Kidney epithelial cell (primary cell): ENCODE data around the gene PDLIM7. TPM values are rescaled to one million over a fixed set of nuclear protein-coding genes. Genes with fewer than 3 reads are reported as not detected.
A peak's percentile ranks its signal among the peaks of the same experiment; 100 is the strongest.
"Not testable (repeated sequence)": the region's sequence is repeated elsewhere in the genome, so short reads cannot be mapped to it uniquely, and the experiment has no call there.

Experiments used
- DNase-seq: peaks from one replicate; pipeline ENCODE4 v3.0.0-alpha.2; 2010; ENCODE audit warnings: low read depth
- H3K27me3 ChIP-seq: 2 replicates; pipeline ENCODE4 v1.6.0; 2011; ENCODE audit warnings: low read length; ENCODE audit not compliant: control insufficient read depth, insufficient read depth
- H3K36me3 ChIP-seq: 2 replicates; pipeline ENCODE4 v1.5.1; 2011; ENCODE audit warnings: low read length; ENCODE audit not compliant: control insufficient read depth, insufficient read depth
- H3K4me3 ChIP-seq: 2 replicates; pipeline ENCODE4 v1.5.1; 2011; ENCODE audit warnings: low read depth, mild to moderate bottlenecking, control low read depth, low read length
- total RNA-seq: library from RNA; depleted of rRNA; stranded (reverse); fragments of >200 nt; gene quantifications from 2 replicates; pipeline ENCODE4 v1.2.3, GENCODE V29; 2015
- TF ChIP-seq, protein P1 (sequence below): IDR thresholded peaks from 2 replicates; pipeline ENCODE4 v1.5.1; 2011; ENCODE audit warnings: mild to moderate bottlenecking, moderate library complexity, low read length, control low read depth, inconsistent platforms; ENCODE audit not compliant: insufficient read depth, poor library complexity, severe bottlenecking

Gene PDLIM7
- total RNA-seq, 1 donor from 2014 or later, result 467 TPM

DNA sequence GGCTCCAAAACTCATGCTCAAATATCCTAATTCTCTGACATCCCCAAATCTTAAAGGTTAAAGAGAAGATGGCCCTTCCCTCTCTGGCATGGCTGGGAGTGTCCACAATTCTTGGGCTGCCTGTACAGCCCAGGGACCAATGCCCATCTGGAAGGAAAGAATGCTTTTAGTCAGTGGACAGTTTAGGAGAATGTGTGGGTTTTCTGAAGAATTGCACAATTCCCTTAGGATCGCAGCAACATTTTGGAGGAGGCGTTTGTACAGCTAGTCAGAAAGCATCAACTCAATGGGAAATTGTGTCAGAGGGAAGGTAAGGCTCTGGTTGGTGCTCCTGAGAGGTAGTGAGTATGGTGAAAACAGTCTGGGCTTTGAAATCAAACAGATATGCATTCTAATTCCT is 42.0 kb upstream of the PDLIM7 start:
- no peak for DNase-seq
- no peaks in the 10 kb centered on the region for H3K27me3 ChIP-seq
- TF ChIP-seq, protein P1, sequence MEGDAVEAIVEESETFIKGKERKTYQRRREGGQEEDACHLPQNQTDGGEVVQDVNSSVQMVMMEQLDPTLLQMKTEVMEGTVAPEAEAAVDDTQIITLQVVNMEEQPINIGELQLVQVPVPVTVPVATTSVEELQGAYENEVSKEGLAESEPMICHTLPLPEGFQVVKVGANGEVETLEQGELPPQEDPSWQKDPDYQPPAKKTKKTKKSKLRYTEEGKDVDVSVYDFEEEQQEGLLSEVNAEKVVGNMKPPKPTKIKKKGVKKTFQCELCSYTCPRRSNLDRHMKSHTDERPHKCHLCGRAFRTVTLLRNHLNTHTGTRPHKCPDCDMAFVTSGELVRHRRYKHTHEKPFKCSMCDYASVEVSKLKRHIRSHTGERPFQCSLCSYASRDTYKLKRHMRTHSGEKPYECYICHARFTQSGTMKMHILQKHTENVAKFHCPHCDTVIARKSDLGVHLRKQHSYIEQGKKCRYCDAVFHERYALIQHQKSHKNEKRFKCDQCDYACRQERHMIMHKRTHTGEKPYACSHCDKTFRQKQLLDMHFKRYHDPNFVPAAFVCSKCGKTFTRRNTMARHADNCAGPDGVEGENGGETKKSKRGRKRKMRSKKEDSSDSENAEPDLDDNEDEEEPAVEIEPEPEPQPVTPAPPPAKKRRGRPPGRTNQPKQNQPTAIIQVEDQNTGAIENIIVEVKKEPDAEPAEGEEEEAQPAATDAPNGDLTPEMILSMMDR, result no peak
- H3K4me3 ChIP-seq, result no peak overlapping the region
- no peaks in the 10 kb centered on the region for H3K36me3 ChIP-seq

DNA sequence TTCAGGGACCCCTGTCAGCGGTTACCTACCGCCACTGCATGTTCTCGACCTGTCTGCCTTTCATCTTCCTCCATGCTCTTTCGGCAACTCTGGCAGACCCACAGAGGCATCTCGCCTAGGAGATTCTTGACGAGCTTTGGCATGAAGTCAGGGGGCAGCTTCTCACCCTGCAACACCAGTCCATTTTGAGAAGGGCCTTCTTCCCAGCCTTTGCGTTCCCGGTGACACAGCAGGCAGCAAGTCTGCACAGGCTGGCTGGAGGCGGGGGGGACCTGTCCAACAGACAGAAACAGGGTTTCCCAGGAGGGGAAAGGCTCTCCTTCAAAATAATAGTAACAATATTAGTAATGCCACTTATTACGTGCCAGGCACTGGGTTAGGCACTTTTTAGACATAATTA is 41.5 kb upstream of the PDLIM7 start:
- no peaks in the 10 kb centered on the region for H3K27me3 ChIP-seq
- no peaks in the 10 kb centered on the region for H3K36me3 ChIP-seq

DNA sequence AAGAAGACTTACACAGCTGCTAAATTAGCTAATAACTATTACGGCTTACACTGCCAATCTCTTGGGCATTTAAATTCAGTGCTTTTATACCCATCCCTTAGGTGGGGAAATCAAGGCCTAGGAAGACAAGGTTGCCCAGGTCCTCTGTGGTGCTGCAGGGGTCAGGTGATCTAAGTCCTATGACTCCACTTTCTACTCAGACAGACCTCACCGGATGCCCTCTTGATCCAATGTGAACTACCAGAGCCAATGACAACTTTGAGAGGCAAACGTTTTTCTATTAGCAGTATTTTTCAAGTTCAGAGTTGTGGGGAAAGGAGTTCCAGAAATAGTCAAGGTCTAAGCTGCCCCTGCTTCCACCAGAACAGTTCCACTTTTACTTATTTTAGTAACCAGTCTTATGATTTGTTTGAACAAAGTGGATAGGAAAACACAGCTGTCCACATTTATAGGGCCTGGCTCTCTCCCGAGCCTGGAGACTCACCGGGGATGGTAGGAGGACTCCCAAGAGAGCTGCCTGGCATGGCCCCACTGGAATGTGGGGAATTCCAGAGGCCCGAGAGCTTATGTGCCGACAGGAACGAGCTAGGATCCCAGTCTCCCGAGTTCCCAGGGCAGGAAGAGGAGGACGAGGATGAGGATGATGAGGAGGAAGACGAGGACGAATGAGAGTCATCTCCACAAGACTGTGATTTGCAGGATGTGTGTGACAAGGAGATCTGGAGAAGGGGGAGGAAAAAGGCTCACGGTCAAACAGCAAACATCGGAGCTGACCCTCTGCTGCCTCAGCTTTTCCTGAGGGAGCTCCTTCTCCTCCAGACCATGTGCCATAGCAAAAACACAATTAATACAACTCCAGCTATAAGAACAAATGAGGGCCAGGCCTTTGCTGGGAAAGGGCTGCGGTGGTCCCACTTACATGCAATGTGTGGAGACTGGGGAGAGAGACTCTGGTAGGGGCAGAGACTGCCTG is 40.3 kb upstream of the PDLIM7 start:
- Histone ChIP-seq H3K4me3 (no peak overlapping the region), H3K27me3 (no peaks in the 10 kb centered on the region), H3K36me3 (no peaks in the 10 kb centered on the region)
- TF ChIP-seq, protein P1, result no peak
- peak; percentile 57 for DNase-seq

More for the DNA sequence above, 41.5 kb upstream of the PDLIM7 start:
- no peak for DNase-seq
- TF ChIP-seq, protein P1, result no peak
- no peak overlapping the region for H3K4me3 ChIP-seq

DNA sequence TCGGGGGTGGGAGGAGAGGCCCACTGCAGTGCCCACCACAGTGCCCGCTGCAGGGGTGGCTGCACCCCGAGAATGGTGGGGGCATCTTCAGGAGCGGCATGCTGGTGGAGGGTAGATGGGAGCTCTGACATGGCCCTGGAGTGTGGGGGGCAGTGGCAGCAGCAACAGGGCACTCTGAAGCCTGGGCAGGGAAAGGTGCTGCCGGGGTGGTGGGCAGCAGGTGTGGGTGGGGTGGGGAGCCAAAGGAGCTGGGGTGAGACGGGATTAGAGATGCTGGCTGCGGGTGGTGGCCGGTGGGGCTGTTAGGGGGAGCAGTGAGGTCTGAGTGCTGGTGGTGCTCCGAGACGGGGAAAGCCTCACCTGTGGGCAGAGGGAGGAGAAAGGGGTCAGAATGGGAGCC is 39.0 kb upstream of the PDLIM7 start:
- Histone ChIP-seq H3K27me3 (no peaks in the 10 kb centered on the region), H3K4me3 (no peak overlapping the region), H3K36me3 (peaks cover 1% of the 10 kb centered on the region)
- no peak for DNase-seq
- TF ChIP-seq, protein P1, result no peak

DNA sequence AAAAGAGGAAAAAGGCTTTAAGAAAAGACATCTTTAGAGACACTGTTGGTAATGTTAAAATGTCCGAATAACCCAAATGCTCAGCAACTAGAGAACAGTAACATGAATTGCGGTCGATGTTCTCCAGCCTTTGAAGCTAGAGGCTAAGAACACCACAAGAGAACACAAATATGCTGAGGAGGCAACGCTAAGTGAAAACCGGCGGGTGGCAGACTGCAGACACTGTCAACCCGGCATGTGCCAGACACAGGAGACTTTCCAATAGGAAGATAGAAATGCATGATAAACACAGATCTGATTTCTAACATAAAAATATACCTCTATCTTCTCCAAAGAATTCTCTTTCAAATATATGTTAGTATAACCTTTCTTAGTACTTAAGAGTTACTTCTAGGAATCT is 37.7 kb upstream of the PDLIM7 start:
- H3K4me3 ChIP-seq, result no peak overlapping the region
- DNase-seq, result no peak
- no peaks in the 10 kb centered on the region for H3K27me3 ChIP-seq
- H3K36me3 ChIP-seq, result peaks cover 5% of the 10 kb centered on the region
- TF ChIP-seq, protein P1, result no peak

DNA sequence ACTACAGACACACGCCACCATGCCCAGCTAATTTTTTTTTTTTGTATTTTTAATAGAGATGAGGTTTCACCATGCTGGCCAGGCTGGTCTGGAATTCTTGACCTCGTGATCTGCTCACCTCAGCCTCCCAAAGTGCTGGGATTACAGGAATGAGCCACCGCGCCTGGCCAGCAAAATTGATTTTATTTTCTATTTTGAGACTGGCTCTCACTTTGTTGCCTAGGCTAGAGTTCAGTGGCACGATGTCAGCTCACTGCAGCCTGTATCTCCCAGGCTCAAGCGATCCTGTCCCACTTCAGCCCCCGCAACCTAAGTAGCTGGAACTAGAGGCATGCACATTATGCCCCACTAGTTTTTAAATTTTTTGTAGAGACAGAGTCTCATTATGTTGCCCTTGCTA is 37.0 kb upstream of the PDLIM7 start:
- DNase-seq, H3K36me3 ChIP-seq, H3K27me3 ChIP-seq, H3K4me3 ChIP-seq: not testable (repeated sequence)
